GM12864 (cell line): ENCODE data around the gene GSC.
A peak's percentile ranks its signal among the peaks of the same experiment; 100 is the strongest.

Source experiments
- DNase-seq: peaks from one replicate; pipeline ENCODE4 v3.0.0-alpha.2; 2011; ENCODE audit warnings: low read depth
- H3K4me3 ChIP-seq: 2 replicates; pipeline ENCODE4 v1.5.1; 2011; ENCODE audit warnings: mild to moderate bottlenecking, low read depth, low read length, control low read depth
- CTCF ChIP-seq: IDR thresholded peaks from 2 replicates; pipeline ENCODE4 v1.5.1; 2011; ENCODE audit warnings: low read depth, mild to moderate bottlenecking, moderate library complexity, low read length, control low read depth, inconsistent platforms; ENCODE audit errors: missing control alignments

Gene GSC

GRCh38 chr14:94754391-94754942 is 15.4 kb downstream of the GSC start:
- TF ChIP-seq CTCF, result no peak
- no peak for DNase-seq
- H3K4me3 ChIP-seq, result no peak overlapping the region

GRCh38 chr14:94752591-94753436 is 17.1 kb downstream of the GSC start:
- H3K4me3 ChIP-seq, result no peak overlapping the region
- TF ChIP-seq CTCF, result no peak

GRCh38 chr14:94751956-94752355 is 18.0 kb downstream of the GSC start:
- DNase-seq, result no peak
- H3K4me3 ChIP-seq, result no peak overlapping the region
- TF ChIP-seq CTCF, result no peak

More at GRCh38 chr14:94752591-94753436, 17.1 kb downstream of the GSC start:
- no peak for DNase-seq

- H3K4me3 ChIP-seq, result no peak overlapping the region
- DNase-seq, result no peak
- TF ChIP-seq CTCF, result no peak
Observed at GRCh38 chr14:94751321-94751720, 18.6 kb downstream of the GSC start.

GRCh38 chr14:94750371-94750770 is 19.5 kb downstream of the GSC start:
- H3K4me3 ChIP-seq, result no peak overlapping the region
- no peak for TF ChIP-seq CTCF
- DNase-seq, result no peak

GRCh38 chr14:94748667-94749347 is 21.1 kb downstream of the GSC start:
- TF ChIP-seq CTCF, result peak; percentile 72
- DNase-seq, result no peak
- H3K4me3 ChIP-seq, result no peak overlapping the region
